SU-DHL-6 (cell line): Measurements from ENCODE around the gene RAB3GAP1.

Experiments used
- H2AFZ ChIP-seq: fragments of 200-600 bp; sonication (generic); 2 replicates; pipeline ENCODE4 v1.6.1; 2014; ENCODE audit warnings: low read depth, mild to moderate bottlenecking, moderate library complexity, mixed read lengths, antibody characterized with exemption, low read length; ENCODE audit not compliant: severe bottlenecking
- H3F3A ChIP-seq: fragments of 200-600 bp; shearing (Covaris generic); 2 replicates; pipeline ENCODE4 v1.6.0; 2016; ENCODE audit warnings: antibody characterized with exemption, mild to moderate bottlenecking; ENCODE audit not compliant: insufficient read depth
- H3K27ac ChIP-seq: fragments of 200-600 bp; sonication (generic); 2 replicates; pipeline ENCODE4 v1.5.1; 2016; ENCODE audit warnings: low read depth, mild to moderate bottlenecking, low read length, moderate library complexity, mixed read lengths
- H3K27me3 ChIP-seq: fragments of 200-600 bp; sonication (generic), shearing (Covaris generic); 2 replicates; pipeline ENCODE4 v1.6.0; 2014; ENCODE audit warnings: mild to moderate bottlenecking, low read length
- H3K36me3 ChIP-seq: fragments of 200-600 bp; sonication (generic); 2 replicates; pipeline ENCODE4 v1.6.1; 2014; ENCODE audit warnings: mild to moderate bottlenecking, low read length, mixed read lengths
- H3K4me2 ChIP-seq: fragments of 300-600, 200-600 bp; shearing (Covaris generic), sonication (generic); 2 replicates; pipeline ENCODE4 v1.6.0; 2014; ENCODE audit warnings: low read length, low read depth, mild to moderate bottlenecking; ENCODE audit not compliant: poor library complexity, severe bottlenecking
- H3K4me3 ChIP-seq: fragments of 200-600 bp; sonication (generic); 2 replicates; pipeline ENCODE4 v1.5.1; 2014; ENCODE audit warnings: antibody characterized with exemption, low read length, mild to moderate bottlenecking, mixed read lengths; ENCODE audit not compliant: insufficient read depth, poor library complexity, severe bottlenecking
- H3K79me2 ChIP-seq: fragments of 200-600 bp; sonication (generic); 2 replicates; pipeline ENCODE4 v1.6.1; 2014; ENCODE audit warnings: mild to moderate bottlenecking, low read length, moderate library complexity; ENCODE audit not compliant: insufficient read depth
- H3K9ac ChIP-seq: fragments of 200-600 bp; sonication (generic); 2 replicates; pipeline ENCODE4 v1.7.0; 2014; ENCODE audit warnings: mild to moderate bottlenecking, low read length
- H3K9me2 ChIP-seq: fragments of 200-600 bp; sonication (generic); replicated peaks from 2 replicates; pipeline ENCODE4 v1.6.1; 2014; ENCODE audit warnings: low read length; ENCODE audit not compliant: insufficient read depth
- H3K9me3 ChIP-seq: fragments of 200-600 bp; sonication (generic); 2 replicates; pipeline ENCODE4 v1.6.1; 2014; ENCODE audit warnings: low read length, mixed read lengths; ENCODE audit not compliant: insufficient read depth
- H4K20me1 ChIP-seq: fragments of 200-600 bp; sonication (generic); 2 replicates; pipeline ENCODE4 v1.6.1; 2014; ENCODE audit warnings: low read depth, mild to moderate bottlenecking, antibody characterized with exemption, low read length, moderate library complexity, mixed read lengths
- CTCF ChIP-seq: fragments of 200-600 bp; sonication (generic); IDR thresholded peaks from one replicate; pipeline ENCODE4 v1.5.1; 2017; ENCODE audit warnings: antibody characterized with exemption, mild to moderate bottlenecking, low read length, moderate library complexity; ENCODE audit not compliant: insufficient read depth, poor library complexity, severe bottlenecking
- EZH2phosphoT487 ChIP-seq: fragments of 200-600 bp; sonication (generic), shearing (Covaris generic); conservative IDR thresholded peaks from 2 replicates; pipeline ENCODE4 v1.6.1; 2018; ENCODE audit warnings: mild to moderate bottlenecking, antibody characterized with exemption, low read length, moderate library complexity, mixed read lengths

RAB3GAP1 gene

DNA sequence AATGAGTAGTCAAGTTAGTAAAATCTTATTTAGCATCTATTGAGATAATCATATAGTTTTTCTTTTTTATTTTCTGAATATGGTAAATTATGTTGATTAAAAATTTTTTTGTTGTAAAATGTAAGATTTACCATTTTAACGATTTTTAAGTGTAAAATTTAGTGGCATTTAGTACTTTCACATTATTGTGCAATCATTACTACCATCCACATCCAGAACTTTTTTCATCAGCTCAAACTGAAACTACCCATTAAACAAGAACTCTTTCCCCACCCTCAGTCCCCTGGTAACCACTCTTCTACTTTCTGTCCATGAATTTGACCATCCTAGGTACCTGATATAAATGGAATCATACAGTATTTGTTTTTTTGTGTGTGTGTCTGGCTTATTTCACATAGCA, 11.1 kb downstream of the RAB3GAP1 start:
- H2AFZ ChIP-seq: no peak overlapping the region
- H3K27me3 ChIP-seq: no peaks in the 10 kb centered on the region
- H3K9ac ChIP-seq: no peak overlapping the region
- TF ChIP-seq CTCF (no peak), EZH2phosphoT487 (no peak)
- no peak overlapping the region for H3K4me3 ChIP-seq
- no peak overlapping the region for H3K4me2 ChIP-seq
- H4K20me1 ChIP-seq: no peaks in the 10 kb centered on the region; the same call in 1 of the 2 replicates
- no peaks in the 10 kb centered on the region for H3K9me3 ChIP-seq
- no peaks in the 10 kb centered on the region; the same call in 1 of the 2 replicates for H3F3A ChIP-seq
- H3K79me2 ChIP-seq: peaks cover 90% of the 10 kb centered on the region
- H3K27ac ChIP-seq: no peak overlapping the region
- H3K36me3 ChIP-seq: peaks cover 89% of the 10 kb centered on the region
- H3K9me2 ChIP-seq: no peaks in the 10 kb centered on the region

DNA sequence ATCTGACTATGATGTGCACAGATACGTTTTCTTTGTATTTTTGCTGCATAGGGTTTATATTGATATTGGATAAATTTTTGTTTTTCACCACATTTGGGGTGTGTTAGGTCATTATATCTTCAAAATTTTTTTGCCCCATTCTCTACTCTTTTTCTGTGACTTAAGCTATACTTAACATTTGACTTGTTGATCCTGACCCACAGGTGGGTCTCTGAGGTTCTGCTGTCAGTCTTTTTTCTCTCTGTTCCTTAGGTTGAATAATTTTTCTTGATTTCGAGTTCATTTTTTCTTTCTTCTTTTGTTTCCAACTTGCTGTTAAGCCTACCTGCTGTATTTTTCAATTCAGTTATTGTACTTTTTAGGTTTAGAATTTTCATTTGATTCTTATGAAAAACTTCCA, 12.1 kb downstream of the RAB3GAP1 start:
- H3K9me2 ChIP-seq: no peaks in the 10 kb centered on the region
- H3K9ac ChIP-seq: no peak overlapping the region
- no peak overlapping the region for H3K4me2 ChIP-seq
- TF ChIP-seq CTCF (no peak), EZH2phosphoT487 (no peak)
- no peak overlapping the region for H3K4me3 ChIP-seq
- no peaks in the 10 kb centered on the region; the same call in 1 of the 2 replicates for H4K20me1 ChIP-seq
- H3K79me2 ChIP-seq: peaks cover 90% of the 10 kb centered on the region
- H3F3A ChIP-seq: no peaks in the 10 kb centered on the region; the same call in 1 of the 2 replicates
- no peak overlapping the region for H3K27ac ChIP-seq
- H2AFZ ChIP-seq: no peak overlapping the region
- peaks cover 86% of the 10 kb centered on the region for H3K36me3 ChIP-seq
- no peaks in the 10 kb centered on the region for H3K27me3 ChIP-seq
- peaks cover 4% of the 10 kb centered on the region; the same call in 1 of the 2 replicates for H3K9me3 ChIP-seq

DNA sequence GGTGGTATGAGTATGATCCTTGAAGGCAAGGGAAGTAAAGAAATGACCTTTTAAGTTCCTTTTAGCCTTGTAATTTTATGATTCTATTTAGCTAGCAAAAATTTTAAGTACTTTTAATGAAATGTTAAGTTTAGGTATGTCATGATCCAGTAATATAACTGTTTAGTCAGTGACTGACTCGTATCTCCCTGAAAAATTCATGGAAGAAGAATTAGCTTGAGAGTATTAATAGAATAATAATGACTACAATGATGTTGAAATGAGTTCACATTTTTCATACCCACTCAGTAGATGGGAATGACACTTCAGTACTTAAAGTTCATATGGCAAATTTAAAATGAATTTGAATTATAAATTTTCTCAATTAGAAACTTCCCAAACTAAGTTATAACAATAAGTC, 14.6 kb downstream of the RAB3GAP1 start:
- Histone ChIP-seq H3K4me2 (no peak overlapping the region), H4K20me1 (no peaks in the 10 kb centered on the region), H3K9ac (no peak overlapping the region), H3K79me2 (peaks cover 95% of the 10 kb centered on the region), H3K4me3 (no peak overlapping the region), H3K9me3 (peaks cover 25% of the 10 kb centered on the region; the same call in 1 of the 2 replicates), H3F3A (no peaks in the 10 kb centered on the region; the same call in 1 of the 2 replicates), H3K27ac (no peak overlapping the region), H2AFZ (no peak overlapping the region), H3K27me3 (no peaks in the 10 kb centered on the region), H3K36me3 (peaks cover 91% of the 10 kb centered on the region), H3K9me2 (no peaks in the 10 kb centered on the region)
- no peak for TF ChIP-seq EZH2phosphoT487
- TF ChIP-seq CTCF: no peak
